ENCODE results near the gene NFKBIZ.

DNA sequence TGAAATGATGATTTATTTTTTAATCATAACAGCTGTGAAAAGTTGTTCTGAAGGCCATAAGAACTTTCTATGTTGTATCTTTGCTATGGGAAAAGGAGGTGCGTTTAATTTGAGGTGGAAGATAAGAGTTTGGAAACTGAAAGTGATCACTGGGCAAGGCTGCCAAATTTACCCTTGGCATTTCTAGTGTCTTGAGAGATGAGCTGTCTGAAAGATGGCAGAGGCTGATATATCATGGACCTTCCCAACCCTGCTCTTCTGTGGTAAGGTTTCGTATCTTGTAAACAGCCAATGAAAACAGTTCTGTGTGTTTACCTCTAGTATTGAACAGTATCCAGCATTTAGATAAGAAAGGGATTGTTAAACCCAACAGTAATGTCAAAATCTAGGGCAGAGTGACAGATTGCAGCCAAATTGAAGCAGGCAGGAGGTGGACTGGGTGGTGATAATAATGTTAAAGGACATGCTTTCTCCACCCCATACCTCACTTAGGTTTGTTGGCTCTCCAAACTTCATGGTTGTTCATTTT is 15.8 kb upstream of the NFKBIZ start:
- TF ChIP-seq CTCF (IDR thresholded peaks at IDR 0.05; ENCODE audit: low read depth, low read length, missing input control) (no peak), TAF1 (conservative IDR thresholded peaks at IDR 0.05) (no peak), REST (IDR thresholded peaks at IDR 0.05) (peak; percentile 67), SP1 (IDR thresholded peaks at IDR 0.05) (peak; percentile 70), GABPA (IDR thresholded peaks at IDR 0.05 in 1 of 2, conservative IDR thresholded peaks at IDR 0.05 in 1 of 2) (no peak), FOXA1 (IDR thresholded peaks at IDR 0.05) (peak; percentile 65), ZBTB33 (IDR thresholded peaks at IDR 0.05) (no peak), HNF4G (IDR thresholded peaks at IDR 0.05) (no peak), EGR1 (IDR thresholded peaks at IDR 0.05; ENCODE audit: low read depth in 2 of 2) (no peak), RAD21 (IDR thresholded peaks at IDR 0.05) (peak; percentile 27 to 29)

Measured in liver (tissue), 3 donors.